Vagina (tissue), 2 donors: ENCODE measurements around the gene SHF.

Experiments used
- POLR2A ChIP-seq, 2 donors: fragments of 450-650 bp; IDR thresholded peaks; one replicate each; pipeline ENCODE4 v1.6.1; 2017; ENCODE audit warnings: antibody characterized with exemption in 2 of 2, mild to moderate bottlenecking in 2 of 2, moderate library complexity in 2 of 2
- TF ChIP-seq, protein P1 (sequence below), 3 experiments: fragments of 450-650 bp in 2 of 3; fragments of 200-600 bp in 1 of 3; sonication (generic) in 1 of 3; IDR thresholded peaks; one replicate each; pipeline ENCODE4 v1.5.1; 2017 to 2019; ENCODE audit warnings: antibody characterized with exemption in 3 of 3, mild to moderate bottlenecking in 2 of 3, moderate library complexity in 2 of 3

DNA sequence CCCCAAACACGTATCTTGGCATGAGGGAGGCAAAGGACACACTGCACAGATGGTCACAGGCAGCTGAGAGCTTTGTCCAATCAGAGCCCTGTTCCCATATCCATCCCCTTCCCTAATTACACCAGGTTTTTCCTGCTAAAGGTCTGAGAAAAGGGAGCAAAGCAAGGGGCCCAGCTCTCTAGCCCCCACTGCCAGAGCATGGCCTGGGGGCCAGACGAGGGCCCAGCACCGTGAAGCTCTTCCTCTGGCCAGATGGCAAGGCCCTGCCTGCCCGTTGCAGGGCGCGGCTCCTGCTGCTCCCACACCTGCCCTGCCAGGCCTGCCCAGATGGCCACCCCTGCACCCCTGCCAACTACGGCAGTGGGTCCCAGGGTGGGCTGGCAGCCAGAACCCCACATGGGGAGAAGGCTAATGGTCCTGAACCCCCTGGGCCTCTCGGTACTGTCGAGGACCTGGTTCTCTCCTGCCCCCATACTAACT lies 3.2 kb downstream of the SHF start:
- TF ChIP-seq, protein P1, sequence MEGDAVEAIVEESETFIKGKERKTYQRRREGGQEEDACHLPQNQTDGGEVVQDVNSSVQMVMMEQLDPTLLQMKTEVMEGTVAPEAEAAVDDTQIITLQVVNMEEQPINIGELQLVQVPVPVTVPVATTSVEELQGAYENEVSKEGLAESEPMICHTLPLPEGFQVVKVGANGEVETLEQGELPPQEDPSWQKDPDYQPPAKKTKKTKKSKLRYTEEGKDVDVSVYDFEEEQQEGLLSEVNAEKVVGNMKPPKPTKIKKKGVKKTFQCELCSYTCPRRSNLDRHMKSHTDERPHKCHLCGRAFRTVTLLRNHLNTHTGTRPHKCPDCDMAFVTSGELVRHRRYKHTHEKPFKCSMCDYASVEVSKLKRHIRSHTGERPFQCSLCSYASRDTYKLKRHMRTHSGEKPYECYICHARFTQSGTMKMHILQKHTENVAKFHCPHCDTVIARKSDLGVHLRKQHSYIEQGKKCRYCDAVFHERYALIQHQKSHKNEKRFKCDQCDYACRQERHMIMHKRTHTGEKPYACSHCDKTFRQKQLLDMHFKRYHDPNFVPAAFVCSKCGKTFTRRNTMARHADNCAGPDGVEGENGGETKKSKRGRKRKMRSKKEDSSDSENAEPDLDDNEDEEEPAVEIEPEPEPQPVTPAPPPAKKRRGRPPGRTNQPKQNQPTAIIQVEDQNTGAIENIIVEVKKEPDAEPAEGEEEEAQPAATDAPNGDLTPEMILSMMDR (IDR thresholded peaks at IDR 0.05): no peak
- no peak for TF ChIP-seq POLR2A (IDR thresholded peaks at IDR 0.05)
